Activated CD8-positive, alpha-beta T cell treated with anti-CD3 and anti-CD28 coated beads for 36 hours (primary cell): ENCODE results near the gene CCDC89. TPM values are rescaled to one million over a fixed set of nuclear protein-coding genes. Genes with fewer than 3 reads are reported as not detected.
A peak's percentile ranks its signal among the peaks of the same experiment; 100 is the strongest.
"Not testable (repeated sequence)": the region's sequence is repeated elsewhere in the genome, so short reads cannot be mapped to it uniquely, and the experiment has no call there.

Source experiments
- ATAC-seq: fragments of 200-7000 bp; cut with Tn5 transposase; one replicate; pipeline ENCODE4 v1.10.0; 2021; ENCODE audit warnings: mild to moderate bottlenecking, moderate library complexity
- CTCF ChIA-PET: fragments of 350-600 bp; sonication (Branson Sonifier 250); formaldehyde crosslinking; loops from one replicate; lab custom pipeline; 2021; ENCODE audit warnings: antibody characterized with exemption; lab: Charles Lee
- POLR2A ChIA-PET: fragments of 350-600 bp; sonication (Branson Sonifier 250); formaldehyde crosslinking; loops from one replicate; lab custom pipeline; 2021; ENCODE audit warnings: antibody characterized with exemption; lab: Charles Lee
- DNase-seq: peaks from one replicate; pipeline ENCODE4 v3.0.0-alpha.2; 2020
- H3K27ac Mint-ChIP-seq: one replicate; pipeline ENCODE4 v1.8.0; 2021; ENCODE audit warnings: mild to moderate bottlenecking, mixed read lengths
- H3K27me3 Mint-ChIP-seq: one replicate; pipeline ENCODE4 v1.8.0; 2021; ENCODE audit warnings: mixed read lengths
- H3K36me3 Mint-ChIP-seq: one replicate; pipeline ENCODE4 v1.8.0; 2021; ENCODE audit warnings: low read depth, mixed read lengths
- H3K4me1 Mint-ChIP-seq: one replicate; pipeline ENCODE4 v1.8.0; 2021; ENCODE audit warnings: low read depth, mixed read lengths
- H3K4me3 Mint-ChIP-seq: one replicate; pipeline ENCODE4 v1.8.0; 2021; ENCODE audit warnings: mild to moderate bottlenecking, moderate library complexity, mixed read lengths
- H3K9me3 Mint-ChIP-seq: one replicate; pipeline ENCODE4 v1.8.0; 2021; ENCODE audit warnings: mixed read lengths
- intact Hi-C: fragments of 100-400 bp; cut with micrococcal nuclease; formaldehyde crosslinking; loops from one replicate; pipeline ENCODE4 v1.10.0; 2022
- total RNA-seq, 2 experiments: library from RNA; stranded (reverse); gene quantifications; one replicate each; pipeline ENCODE4 v1.2.3, GENCODE V29; 2021
- TF ChIP-seq, protein P1 (sequence below): fragments of 200-600 bp; IDR thresholded peaks from one replicate; pipeline ENCODE4 v1.8.0; 2022; ENCODE audit warnings: antibody characterized with exemption, mild to moderate bottlenecking

The CCDC89 gene
- total RNA-seq, 2 experiments from 2014 or later = 0.36 TPM; not detected in 1

DNA sequence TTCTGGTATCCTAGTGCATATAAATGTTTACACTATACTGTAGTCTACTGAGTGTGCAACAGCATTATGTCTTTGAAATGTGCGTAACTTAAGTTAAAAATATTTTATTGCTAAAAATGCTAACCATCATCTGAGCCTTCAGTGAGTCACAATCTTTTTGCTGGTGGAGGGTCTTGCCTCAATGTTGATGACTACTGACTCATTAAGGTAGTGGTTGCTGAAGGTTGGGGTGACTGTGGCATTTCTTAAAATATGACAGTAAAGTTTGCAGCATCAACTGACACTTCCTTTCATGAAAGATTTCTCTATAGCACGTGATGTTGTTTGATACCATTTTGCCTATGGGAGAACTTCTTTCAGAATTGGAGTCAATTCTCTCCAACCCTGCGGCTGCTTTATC lies 12.6 kb downstream of the CCDC89 start:
- Mint-ChIP-seq H3K27ac (no peak overlapping the region), H3K9me3 (no peaks in the 10 kb centered on the region), H3K36me3 (no peaks in the 10 kb centered on the region), H3K4me1 (no peaks in the 10 kb centered on the region), H3K4me3 (no peak overlapping the region), H3K27me3 (peaks cover 2% of the 10 kb centered on the region)
- TF ChIP-seq, protein P1, sequence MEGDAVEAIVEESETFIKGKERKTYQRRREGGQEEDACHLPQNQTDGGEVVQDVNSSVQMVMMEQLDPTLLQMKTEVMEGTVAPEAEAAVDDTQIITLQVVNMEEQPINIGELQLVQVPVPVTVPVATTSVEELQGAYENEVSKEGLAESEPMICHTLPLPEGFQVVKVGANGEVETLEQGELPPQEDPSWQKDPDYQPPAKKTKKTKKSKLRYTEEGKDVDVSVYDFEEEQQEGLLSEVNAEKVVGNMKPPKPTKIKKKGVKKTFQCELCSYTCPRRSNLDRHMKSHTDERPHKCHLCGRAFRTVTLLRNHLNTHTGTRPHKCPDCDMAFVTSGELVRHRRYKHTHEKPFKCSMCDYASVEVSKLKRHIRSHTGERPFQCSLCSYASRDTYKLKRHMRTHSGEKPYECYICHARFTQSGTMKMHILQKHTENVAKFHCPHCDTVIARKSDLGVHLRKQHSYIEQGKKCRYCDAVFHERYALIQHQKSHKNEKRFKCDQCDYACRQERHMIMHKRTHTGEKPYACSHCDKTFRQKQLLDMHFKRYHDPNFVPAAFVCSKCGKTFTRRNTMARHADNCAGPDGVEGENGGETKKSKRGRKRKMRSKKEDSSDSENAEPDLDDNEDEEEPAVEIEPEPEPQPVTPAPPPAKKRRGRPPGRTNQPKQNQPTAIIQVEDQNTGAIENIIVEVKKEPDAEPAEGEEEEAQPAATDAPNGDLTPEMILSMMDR = no peak
- ChIA-PET CTCF (no interaction called here), POLR2A (interaction anchor here (0.9 kb wide), 1 partner anchor 9 kb away, joined by 3 read pairs; the partner anchor contains the start of gene CREBZF)
- intact Hi-C loops = no loop called here
- DNase-seq (peak; percentile 43), ATAC-seq (peak; percentile 67)

- TF ChIP-seq, protein P1 = no peak
- Mint-ChIP-seq H3K27ac (no peak overlapping the region), H3K27me3 (peaks cover 2% of the 10 kb centered on the region), H3K9me3 (no peaks in the 10 kb centered on the region), H3K4me1 (no peaks in the 10 kb centered on the region), H3K4me3 (no peak overlapping the region), H3K36me3 (no peaks in the 10 kb centered on the region)
- DNase-seq (no peak), ATAC-seq (no peak)
- POLR2A ChIA-PET = interaction anchor here (0.6 kb wide), 1 partner anchor 8 kb away, joined by 3 read pairs; no protein-coding TSS in a partner anchor
- intact Hi-C loops = no loop called here
- CTCF ChIA-PET = no interaction called here
These were observed 13.7 kb downstream of the CCDC89 start for GRCh38 chr11:85672105-85672902.

GRCh38 chr11:85670949-85671663 lies 14.9 kb downstream of the CCDC89 start:
- H3K27me3 Mint-ChIP-seq, H3K4me3 Mint-ChIP-seq, intact Hi-C loops, DNase-seq, H3K36me3 Mint-ChIP-seq, H3K4me1 Mint-ChIP-seq, H3K27ac Mint-ChIP-seq, ATAC-seq, H3K9me3 Mint-ChIP-seq: not testable (repeated sequence)
- ChIA-PET CTCF (interaction anchor here (0.6 to 1.6 kb wide), 2 partner anchors 10 to 62 kb away, joined by 4 to 5 read pairs; no protein-coding TSS in a partner anchor), POLR2A (interaction anchor here (0.6 kb wide), 1 partner anchor 790 kb away, joined by 3 read pairs; no protein-coding TSS in a partner anchor)

GRCh38 chr11:85668157-85668556 lies 17.8 kb downstream of the CCDC89 start:
- no peaks in the 10 kb centered on the region for H3K27me3 Mint-ChIP-seq
- POLR2A ChIA-PET = interaction anchor here (1.4 kb wide), 2 partner anchors 20 to 186 kb away, joined by 4 read pairs; partner anchors contain the start of gene TMEM126A
- intact Hi-C loops = loop anchor here (10.0 kb wide), 2 partner anchors 87 to 157 kb away; no protein-coding TSS in a partner anchor

DNA sequence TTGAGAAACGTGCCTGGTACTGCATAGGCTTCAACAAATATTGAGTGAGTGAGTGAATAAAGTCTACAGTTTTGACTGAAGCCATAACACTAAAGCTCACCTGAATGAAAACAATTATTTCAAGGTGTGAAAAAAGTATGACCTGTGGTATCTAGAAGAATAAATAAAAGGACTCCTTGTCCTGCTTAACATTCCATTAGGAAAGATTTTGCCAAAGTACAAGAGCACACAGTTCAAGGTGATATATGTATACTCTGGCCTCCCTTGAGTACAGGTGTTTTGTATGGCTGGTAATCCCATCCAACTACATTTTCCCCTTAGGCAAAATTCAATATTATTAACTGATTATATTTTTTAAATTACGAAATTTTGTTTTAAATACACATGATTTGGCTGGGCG lies 19.3 kb downstream of the CCDC89 start:
- Mint-ChIP-seq H3K9me3 (no peaks in the 10 kb centered on the region), H3K27ac (no peak overlapping the region), H3K4me1 (peaks cover 8% of the 10 kb centered on the region), H3K36me3 (peaks cover 22% of the 10 kb centered on the region), H3K27me3 (no peaks in the 10 kb centered on the region), H3K4me3 (no peak overlapping the region)
- ATAC-seq = no peak
- CTCF ChIA-PET = interaction anchor here (1.2 kb wide), 1 partner anchor 188 kb away, joined by 3 read pairs; the partner anchor contains the start of gene CCDC83
- POLR2A ChIA-PET = no interaction called here
- DNase-seq = no peak
- intact Hi-C loops = loop anchor here (10.0 kb wide), 2 partner anchors 88 to 158 kb away; no protein-coding TSS in a partner anchor
- TF ChIP-seq, protein P1 = no peak

More at GRCh38 chr11:85668157-85668556, 17.8 kb downstream of the CCDC89 start:
- no peak overlapping the region for H3K4me3 Mint-ChIP-seq
- H3K27ac Mint-ChIP-seq = no peak overlapping the region
- H3K36me3 Mint-ChIP-seq = peaks cover 12% of the 10 kb centered on the region
- H3K9me3 Mint-ChIP-seq = no peaks in the 10 kb centered on the region
- TF ChIP-seq, protein P1 = no peak
- ATAC-seq (no peak), DNase-seq (no peak)
- H3K4me1 Mint-ChIP-seq = peaks cover 8% of the 10 kb centered on the region
- CTCF ChIA-PET = interaction anchor here (1.0 kb wide), 2 partner anchors 141 to 187 kb away, joined by 3 read pairs; partner anchors contain the start of gene CCDC83
